Neural progenitor cell (in vitro differentiated cells): ENCODE measurements around the gene KCNK17.

Source experiments
- EZH2phosphoT487 ChIP-seq: fragments of 200-600 bp; sonication (generic); IDR thresholded peaks from 2 replicates; pipeline ENCODE4 v1.6.1; 2017; ENCODE audit warnings: antibody characterized with exemption
- TF ChIP-seq, protein P1 (sequence below): fragments of 200-600 bp; sonication (generic); IDR thresholded peaks from 2 replicates; pipeline ENCODE4 v1.5.1; 2017; ENCODE audit warnings: antibody characterized with exemption, mild to moderate bottlenecking

DNA sequence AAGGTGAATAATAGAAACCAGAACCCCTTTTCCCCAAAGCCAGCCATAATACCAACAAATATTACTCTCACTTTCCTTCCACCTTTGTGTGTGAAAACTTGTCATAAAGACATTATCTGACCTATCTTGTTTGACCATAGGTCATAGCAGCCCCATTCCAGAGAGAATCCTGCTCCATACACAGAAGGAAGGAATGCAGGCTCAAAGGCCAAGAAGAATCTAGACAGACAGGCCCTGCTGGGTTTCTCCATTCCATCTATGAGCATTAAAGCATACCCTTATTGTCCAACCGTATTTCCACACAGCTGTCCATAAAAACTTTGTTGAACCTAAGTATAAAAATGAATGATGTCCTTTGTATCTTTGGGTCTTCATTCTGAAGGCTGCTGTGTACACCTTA, 44.3 kb downstream of the KCNK17 start:
- TF ChIP-seq, protein P1, sequence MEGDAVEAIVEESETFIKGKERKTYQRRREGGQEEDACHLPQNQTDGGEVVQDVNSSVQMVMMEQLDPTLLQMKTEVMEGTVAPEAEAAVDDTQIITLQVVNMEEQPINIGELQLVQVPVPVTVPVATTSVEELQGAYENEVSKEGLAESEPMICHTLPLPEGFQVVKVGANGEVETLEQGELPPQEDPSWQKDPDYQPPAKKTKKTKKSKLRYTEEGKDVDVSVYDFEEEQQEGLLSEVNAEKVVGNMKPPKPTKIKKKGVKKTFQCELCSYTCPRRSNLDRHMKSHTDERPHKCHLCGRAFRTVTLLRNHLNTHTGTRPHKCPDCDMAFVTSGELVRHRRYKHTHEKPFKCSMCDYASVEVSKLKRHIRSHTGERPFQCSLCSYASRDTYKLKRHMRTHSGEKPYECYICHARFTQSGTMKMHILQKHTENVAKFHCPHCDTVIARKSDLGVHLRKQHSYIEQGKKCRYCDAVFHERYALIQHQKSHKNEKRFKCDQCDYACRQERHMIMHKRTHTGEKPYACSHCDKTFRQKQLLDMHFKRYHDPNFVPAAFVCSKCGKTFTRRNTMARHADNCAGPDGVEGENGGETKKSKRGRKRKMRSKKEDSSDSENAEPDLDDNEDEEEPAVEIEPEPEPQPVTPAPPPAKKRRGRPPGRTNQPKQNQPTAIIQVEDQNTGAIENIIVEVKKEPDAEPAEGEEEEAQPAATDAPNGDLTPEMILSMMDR = no peak
- TF ChIP-seq EZH2phosphoT487 = no peak
